Activated naive CD4-positive, alpha-beta T cell treated with anti-CD3 and anti-CD28 coated beads, Interleukin-2, amount 10 ng/mL, durations not matched to agents 5 hours and 36 hours (primary cell): Measurements from ENCODE around the gene SIGLECL1. TPM values are rescaled to one million over a fixed set of nuclear protein-coding genes. Genes with fewer than 3 reads are reported as not detected.

ENCODE experiments used
- microRNA-seq: library from miRNA; unstranded; fragments of <30 nt; microRNA quantifications from one replicate; pipeline ENCODE4 v1.2.0, GENCODE V29; 2022; ENCODE audit warnings: borderline microRNAs expressed, borderline replicate concordance
- total RNA-seq, 2 experiments: library from RNA; stranded (reverse); gene quantifications; one replicate each; pipeline ENCODE4 v1.2.3, GENCODE V29; 2021

SIGLECL1 gene
- total RNA-seq, result not detected

DNA sequence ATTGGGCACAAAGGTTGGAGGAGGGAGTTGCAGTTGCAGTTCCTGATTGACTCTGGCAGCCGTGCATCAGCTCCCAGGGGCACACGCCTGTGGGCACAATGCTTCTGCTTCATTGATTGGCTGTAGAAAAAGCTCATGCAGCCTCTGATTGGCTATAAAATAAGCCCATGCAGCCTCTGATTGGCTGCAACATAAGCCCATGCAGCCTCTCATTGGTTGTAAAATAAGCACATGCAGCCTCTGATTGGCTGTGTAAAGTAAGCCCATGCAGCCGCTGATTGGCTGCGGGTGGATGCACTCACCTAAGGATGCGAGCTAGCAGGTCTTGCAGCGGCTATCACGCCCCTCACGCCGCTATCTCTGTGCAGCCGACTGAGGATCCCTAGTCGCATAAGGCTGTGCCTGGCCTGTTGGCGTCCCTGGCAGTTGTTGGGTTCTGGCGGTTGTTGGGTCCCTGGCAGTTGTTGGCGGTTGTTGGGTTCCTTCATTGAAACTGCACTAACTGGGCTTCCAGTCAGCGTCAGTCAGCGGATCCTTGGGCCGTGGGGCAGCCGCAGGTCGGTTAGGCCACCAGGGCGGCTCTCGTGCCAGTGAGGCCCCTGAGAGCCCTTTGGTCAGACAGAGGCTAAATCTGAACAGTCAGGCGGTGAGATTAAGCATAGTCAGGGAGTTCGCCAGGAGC lies at the start of gene SIGLECL1:
Gene SIGLECL1, plus strand, starts transcription at position 295 of the 682 bp plus-strand sequence. CDS start 12,993 bp downstream, outside the sequence.

DNA sequence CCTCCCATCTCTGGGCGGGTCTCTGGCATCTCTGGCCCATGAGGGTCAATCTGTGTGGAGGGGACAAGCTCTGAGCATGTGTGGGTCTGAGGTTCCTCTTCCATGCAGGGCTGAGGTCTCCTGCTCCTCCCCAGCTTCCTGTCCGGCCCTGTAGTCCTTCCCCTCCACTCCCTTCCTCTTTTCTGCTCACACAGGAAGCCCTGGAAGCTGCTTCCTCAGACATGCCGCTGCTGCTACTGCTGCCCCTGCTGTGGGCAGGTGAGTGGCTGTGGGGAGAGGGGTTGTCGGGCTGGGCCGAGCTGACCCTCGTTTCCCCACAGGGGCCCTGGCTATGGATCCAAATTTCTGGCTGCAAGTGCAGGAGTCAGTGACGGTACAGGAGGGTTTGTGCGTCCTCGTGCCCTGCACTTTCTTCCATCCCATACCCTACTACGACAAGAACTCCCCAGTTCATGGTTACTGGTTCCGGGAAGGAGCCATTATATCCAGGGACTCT lies 25.9 kb upstream of the SIGLECL1 start, which contains the start of gene CD33:
Gene CD33, plus strand, starts transcription at position 183 of the 496 bp plus-strand sequence. Its CDS starts 39 bp downstream, at position 222.

DNA sequence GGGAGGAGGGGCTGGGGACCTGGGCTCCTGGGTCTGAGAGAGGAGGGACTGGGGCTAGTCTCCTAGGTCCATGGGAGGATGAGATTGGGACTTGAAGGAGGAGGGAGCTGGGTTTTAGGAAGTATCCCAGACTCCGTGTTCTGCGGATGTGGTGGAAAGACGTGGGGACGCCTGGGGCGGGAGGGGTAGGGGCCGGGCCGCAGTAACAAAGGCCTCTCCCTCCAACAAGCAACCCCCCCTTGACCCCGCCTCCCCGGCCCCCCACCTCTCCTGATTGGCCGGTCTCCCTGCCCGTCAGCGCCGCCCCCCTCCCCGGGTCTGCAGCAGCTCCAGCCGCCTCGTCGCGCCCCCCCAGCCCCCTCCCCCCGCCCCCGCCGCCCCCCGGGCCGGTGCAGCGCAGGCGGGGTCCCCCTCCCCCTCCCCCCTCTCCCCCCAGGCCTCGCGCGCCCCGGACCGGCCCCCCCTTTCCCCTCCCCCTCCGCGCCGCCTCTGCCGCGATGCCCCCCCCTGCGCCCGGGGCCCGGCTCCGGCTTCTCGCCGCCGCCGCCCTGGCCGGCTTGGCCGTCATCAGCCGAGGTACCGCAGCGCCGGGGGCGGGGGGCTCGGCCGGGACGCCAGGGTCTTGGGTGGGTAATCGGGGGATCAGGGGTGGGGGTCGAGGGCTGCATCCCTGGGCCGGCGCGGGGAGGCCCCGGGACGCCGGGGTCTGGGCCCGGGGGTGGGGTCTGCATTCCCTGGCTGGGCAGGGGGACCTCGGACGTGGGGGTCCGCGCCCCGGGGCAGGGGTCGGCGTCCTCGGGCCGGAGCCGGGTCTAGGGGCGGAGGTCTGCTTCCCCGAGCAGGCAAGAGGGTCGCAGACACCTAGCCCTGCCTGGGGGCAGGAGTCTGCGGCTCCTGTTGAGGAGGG lies 60.7 kb downstream of the SIGLECL1 start, which contains the start of gene IGLON5:
Gene IGLON5, plus strand, starts transcription at position 294 of the 907 bp plus-strand sequence. Its CDS starts 204 bp downstream, at position 498.

Small RNA genes within 50 kb of the gene (microRNA-seq; reads per million reads assigned to microRNA genes)
- not detected for gene MIR8074

Other genes starting within 250 kb of the SIGLECL1 start
- gene KLK8, start 249.5 kb upstream of the SIGLECL1 start, total RNA-seq, result not detected
- gene KLK10, start 231.4 kb upstream of the SIGLECL1 start, total RNA-seq, result not detected
- not detected for gene KLK11, start 224.5 kb upstream of the SIGLECL1 start, total RNA-seq
- not detected for gene KLK12, start 216.1 kb upstream of the SIGLECL1 start, total RNA-seq
- not detected for gene KLK13, start 186.0 kb upstream of the SIGLECL1 start, total RNA-seq
- under 1 TPM in 1 of 2 experiments, not detected in 1; 0.41 TPM for gene KLK14, start 168.2 kb upstream of the SIGLECL1 start, total RNA-seq
- 10 to 100 TPM in 1 of 2 experiments, 1 to 10 TPM in 1; 9.9 to 10.6 TPM for gene CTU1, start 142.7 kb upstream of the SIGLECL1 start, total RNA-seq
- 1 to 10 TPM; 1.2 TPM for gene SIGLEC9, start 126.2 kb upstream of the SIGLECL1 start, total RNA-seq
- gene SIGLEC7, start 108.8 kb upstream of the SIGLECL1 start, total RNA-seq, result not detected
- gene CD33, start 26.0 kb upstream of the SIGLECL1 start, total RNA-seq, result 10 to 100 TPM; 15.8 to 16.0 TPM
- gene IGLON5, start 60.6 kb downstream of the SIGLECL1 start, total RNA-seq, result not detected
- under 1 TPM; 0.28 to 0.46 TPM for gene VSIG10L, start 91.1 kb downstream of the SIGLECL1 start, total RNA-seq
- 100 to 1,000 TPM; 108 to 109 TPM for gene ETFB, start 115.3 kb downstream of the SIGLECL1 start, total RNA-seq
- 1 to 10 TPM; 1.4 to 1.9 TPM for gene CLDND2, start 117.9 kb downstream of the SIGLECL1 start, total RNA-seq
- 10 to 100 TPM; 63.6 to 71.5 TPM for gene NKG7, start 121.6 kb downstream of the SIGLECL1 start, total RNA-seq
- not detected for gene LIM2, start 136.9 kb downstream of the SIGLECL1 start, total RNA-seq
- not detected for gene C19orf84, start 139.5 kb downstream of the SIGLECL1 start, total RNA-seq
- not detected for gene SIGLEC10, start 166.6 kb downstream of the SIGLECL1 start, total RNA-seq
- not detected for gene SIGLEC8, start 207.4 kb downstream of the SIGLECL1 start, total RNA-seq
- not detected for gene CEACAM18, start 227.5 kb downstream of the SIGLECL1 start, total RNA-seq